Muscle layer of colon (tissue), 2 donors: ENCODE data around the gene PRKAR2A.

Experiments
- H3K27ac ChIP-seq: one replicate; pipeline ENCODE4 v1.7.0; 2013; ENCODE audit warnings: low read depth, mild to moderate bottlenecking, low read length, moderate library complexity
- H3K27me3 ChIP-seq, 2 donors: one replicate each; pipeline ENCODE4 v1.7.0; 2013; ENCODE audit warnings: low read length in 2 of 2, mild to moderate bottlenecking in 2 of 2; ENCODE audit not compliant: insufficient read depth in 2 of 2, control insufficient read depth in 1 of 2
- H3K36me3 ChIP-seq: one replicate; pipeline ENCODE4 v1.7.0; 2013; ENCODE audit warnings: mild to moderate bottlenecking, low read length; ENCODE audit not compliant: insufficient read depth
- H3K4me1 ChIP-seq: one replicate; pipeline ENCODE4 v1.7.0; 2013; ENCODE audit warnings: mild to moderate bottlenecking, low read length; ENCODE audit not compliant: insufficient read depth
- H3K4me3 ChIP-seq, 2 donors: one replicate each; pipeline ENCODE4 v1.7.0; 2013; ENCODE audit warnings: low read length in 2 of 2, low read depth in 1 of 2, mild to moderate bottlenecking in 1 of 2, moderate library complexity in 1 of 2
- H3K9ac ChIP-seq: one replicate; pipeline ENCODE4 v1.7.0; 2013; ENCODE audit warnings: low read length
- H3K9me3 ChIP-seq: one replicate; pipeline ENCODE4 v1.7.0; 2013; ENCODE audit warnings: mild to moderate bottlenecking, low read length
- donor health status: abdominal sarcoma.
- donor health status: Adenocarcinoma of cecum.

Gene PRKAR2A

DNA sequence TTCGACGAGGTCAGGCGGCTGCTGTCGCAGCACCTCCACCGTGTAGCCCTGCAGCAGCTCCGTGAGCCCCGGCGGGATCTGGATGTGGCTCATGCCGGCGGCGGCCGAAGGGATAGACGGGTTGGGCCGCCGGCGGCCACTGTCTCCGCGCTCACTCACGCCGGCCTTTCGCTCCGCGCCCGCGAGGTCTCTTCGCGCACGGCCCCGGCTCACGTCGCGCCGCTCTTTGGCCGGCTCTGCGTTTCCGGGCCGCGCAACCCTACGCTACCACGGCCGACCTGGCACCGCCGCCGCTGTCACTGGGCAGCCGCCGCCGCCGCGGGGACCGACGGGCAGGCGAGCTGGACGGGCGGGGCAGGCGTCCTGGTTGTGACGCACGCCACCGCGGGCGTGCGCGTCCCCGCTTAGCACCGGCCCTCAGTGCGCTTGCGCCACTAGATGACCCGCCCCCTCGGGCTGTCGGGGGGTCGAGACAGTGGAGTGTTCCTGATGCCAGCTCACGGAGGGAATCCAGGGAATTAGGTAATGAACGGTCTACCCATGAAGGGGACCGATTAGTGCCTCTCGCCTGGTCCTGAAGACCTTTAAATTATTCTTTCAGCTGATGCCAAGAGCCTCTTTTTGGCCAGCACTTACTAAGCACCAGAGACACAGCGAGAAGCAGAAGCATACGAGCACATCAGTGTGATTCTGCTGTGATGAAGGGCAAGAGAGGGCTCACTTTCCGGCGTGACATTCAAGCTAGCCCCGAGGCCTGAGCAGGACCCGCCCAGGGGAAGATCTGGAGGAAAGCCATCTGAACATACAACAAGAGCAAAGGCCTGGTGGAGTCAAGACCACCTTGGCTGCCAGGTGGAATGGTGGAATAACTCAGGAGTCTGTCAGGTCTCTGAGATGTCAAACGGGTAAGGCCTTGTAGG lies at the start of gene PRKAR2A:
TSS of gene PRKAR2A (minus strand) at position 371 of the 920 bp plus-strand sequence. CDS start at position 93, 278 bp downstream.
- H3K9ac ChIP-seq: peak within 1 kb of the TSS; percentile 67
- H3K36me3 ChIP-seq: no peaks in the 10 kb centered on the region
- H3K4me3 ChIP-seq: peak within 1 kb of the TSS; percentile 66 to 74
- peaks cover 26% of the 10 kb centered on the region for H3K4me1 ChIP-seq
- peak within 1 kb of the TSS; percentile 93 for H3K27ac ChIP-seq
- H3K27me3 ChIP-seq: no peaks in the 10 kb centered on the region
- no peaks in the 10 kb centered on the region for H3K9me3 ChIP-seq

DNA sequence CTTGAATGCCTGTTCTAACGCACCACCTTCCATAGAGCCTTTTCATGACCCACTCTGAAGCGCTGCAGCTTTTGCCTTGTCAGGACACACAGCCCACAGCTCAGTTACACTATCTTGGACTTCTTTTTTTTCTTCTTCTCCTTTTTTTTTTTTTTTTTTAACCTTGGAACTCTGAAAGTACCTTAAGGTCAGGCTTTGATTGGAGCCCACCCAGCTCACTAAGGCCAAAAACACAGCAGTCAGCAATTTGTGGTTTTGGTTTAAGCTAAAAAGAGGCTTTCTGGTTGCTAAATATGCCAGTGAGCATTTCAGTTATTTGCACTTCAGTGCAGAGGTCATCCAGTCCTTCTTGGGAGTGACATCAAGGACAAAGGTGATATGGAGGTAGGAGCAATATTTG lies 49.3 kb upstream of the PRKAR2A start:
- Histone ChIP-seq H3K36me3 (peaks cover under 1% of the 10 kb centered on the region), H3K4me1 (peaks cover 13% of the 10 kb centered on the region), H3K27ac (no peak overlapping the region), H3K27me3 (no peaks in the 10 kb centered on the region), H3K9ac (no peak overlapping the region), H3K4me3 (no peak overlapping the region), H3K9me3 (no peaks in the 10 kb centered on the region)

DNA sequence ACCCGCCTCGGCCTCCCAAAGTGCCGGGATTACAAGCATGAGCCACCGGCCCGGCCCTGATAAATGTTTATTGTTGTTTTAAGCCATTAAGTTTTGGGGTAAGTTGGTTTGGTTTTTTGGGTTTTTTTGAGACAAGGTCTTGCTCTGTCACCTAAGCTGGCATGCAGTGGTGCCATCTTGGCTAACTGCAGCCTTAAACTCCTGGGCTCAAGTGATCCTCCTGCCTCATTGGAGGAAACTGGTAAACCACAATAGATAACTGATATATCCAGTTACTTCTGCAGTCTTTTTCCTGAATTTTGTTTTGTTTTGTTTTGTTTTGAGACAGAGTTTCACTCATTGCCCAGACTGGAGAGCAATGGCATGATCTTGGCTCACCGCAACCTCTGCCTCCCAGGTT lies 46.8 kb upstream of the PRKAR2A start:
- H3K27me3 ChIP-seq: no peaks in the 10 kb centered on the region
- H3K27ac ChIP-seq: no peak overlapping the region
- H3K36me3 ChIP-seq: peaks cover 11% of the 10 kb centered on the region
- H3K9me3 ChIP-seq: no peaks in the 10 kb centered on the region
- no peak overlapping the region for H3K4me3 ChIP-seq
- H3K9ac ChIP-seq: no peak overlapping the region
- peaks cover 13% of the 10 kb centered on the region for H3K4me1 ChIP-seq

GRCh38 chr3:48891606-48892005 lies 43.9 kb upstream of the PRKAR2A start:
- H3K4me3 ChIP-seq: no peak overlapping the region
- peaks cover 11% of the 10 kb centered on the region for H3K36me3 ChIP-seq
- no peaks in the 10 kb centered on the region for H3K27me3 ChIP-seq
- H3K4me1 ChIP-seq: no peaks in the 10 kb centered on the region
- H3K27ac ChIP-seq: no peak overlapping the region
- no peaks in the 10 kb centered on the region for H3K9me3 ChIP-seq
- no peak overlapping the region for H3K9ac ChIP-seq

DNA sequence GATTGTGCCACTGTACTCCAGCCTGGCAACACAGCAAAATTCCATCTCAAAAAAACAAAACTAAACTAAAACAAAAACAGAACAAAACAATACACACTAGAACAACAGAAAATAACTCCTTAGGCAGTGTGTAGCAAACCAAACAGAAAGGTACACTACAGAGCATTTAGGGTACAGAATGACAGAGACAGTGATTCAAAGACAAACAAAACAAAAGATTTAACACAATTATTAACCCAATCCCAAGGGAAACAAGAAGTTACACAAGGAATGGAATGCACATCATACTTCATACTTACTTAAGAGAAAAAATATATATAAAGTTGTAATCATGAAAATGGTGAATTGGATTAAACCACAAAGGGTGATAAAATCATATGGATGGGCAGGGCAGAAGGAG lies 38.1 kb upstream of the PRKAR2A start:
- Histone ChIP-seq H3K4me3 (no peak overlapping the region), H3K27me3 (no peaks in the 10 kb centered on the region), H3K9ac (no peak overlapping the region), H3K9me3 (no peaks in the 10 kb centered on the region), H3K36me3 (peaks cover 12% of the 10 kb centered on the region), H3K4me1 (no peaks in the 10 kb centered on the region), H3K27ac (no peak overlapping the region)

DNA sequence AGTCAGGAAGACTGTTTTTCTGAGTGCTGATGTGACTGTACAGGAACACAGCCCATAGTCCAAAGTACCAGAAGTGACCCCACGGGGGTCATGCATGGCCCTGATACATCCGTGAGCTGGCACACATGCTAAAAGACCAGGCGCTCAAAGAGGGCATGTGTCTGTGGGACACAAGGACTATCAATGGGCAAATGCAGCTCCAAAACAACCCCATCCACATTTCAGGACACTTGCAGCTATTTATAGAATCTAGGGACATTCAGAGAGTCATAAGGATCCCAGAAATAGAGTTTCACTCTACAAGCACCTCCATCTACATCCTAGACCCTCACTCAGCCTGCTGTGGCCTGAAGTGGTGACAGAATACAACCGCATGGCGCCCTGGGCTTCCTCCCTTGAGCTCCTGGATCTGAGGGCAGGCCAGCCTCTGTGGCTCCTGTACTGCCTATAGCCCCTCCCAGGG lies 34.0 kb upstream of the PRKAR2A start:
- no peaks in the 10 kb centered on the region for H3K27me3 ChIP-seq
- no peak overlapping the region for H3K4me3 ChIP-seq
- no peak overlapping the region for H3K9ac ChIP-seq
- H3K36me3 ChIP-seq: peaks cover 19% of the 10 kb centered on the region
- no peak overlapping the region for H3K27ac ChIP-seq
- no peaks in the 10 kb centered on the region for H3K4me1 ChIP-seq
- H3K9me3 ChIP-seq: no peaks in the 10 kb centered on the region

- Histone ChIP-seq H3K4me1 (no peaks in the 10 kb centered on the region), H3K9me3 (no peaks in the 10 kb centered on the region), H3K27me3 (no peaks in the 10 kb centered on the region), H3K36me3 (peaks cover 19% of the 10 kb centered on the region), H3K9ac (no peak overlapping the region), H3K27ac (no peak overlapping the region), H3K4me3 (no peak overlapping the region)
These were observed 33.3 kb upstream of the PRKAR2A start for GRCh38 chr3:48881006-48881405.

GRCh38 chr3:48879994-48880377 lies 32.3 kb upstream of the PRKAR2A start:
- Histone ChIP-seq H3K9me3 (no peaks in the 10 kb centered on the region), H3K27ac (no peak overlapping the region), H3K4me3 (no peak overlapping the region), H3K4me1 (no peaks in the 10 kb centered on the region), H3K36me3 (peaks cover 19% of the 10 kb centered on the region), H3K27me3 (no peaks in the 10 kb centered on the region), H3K9ac (no peak overlapping the region)

DNA sequence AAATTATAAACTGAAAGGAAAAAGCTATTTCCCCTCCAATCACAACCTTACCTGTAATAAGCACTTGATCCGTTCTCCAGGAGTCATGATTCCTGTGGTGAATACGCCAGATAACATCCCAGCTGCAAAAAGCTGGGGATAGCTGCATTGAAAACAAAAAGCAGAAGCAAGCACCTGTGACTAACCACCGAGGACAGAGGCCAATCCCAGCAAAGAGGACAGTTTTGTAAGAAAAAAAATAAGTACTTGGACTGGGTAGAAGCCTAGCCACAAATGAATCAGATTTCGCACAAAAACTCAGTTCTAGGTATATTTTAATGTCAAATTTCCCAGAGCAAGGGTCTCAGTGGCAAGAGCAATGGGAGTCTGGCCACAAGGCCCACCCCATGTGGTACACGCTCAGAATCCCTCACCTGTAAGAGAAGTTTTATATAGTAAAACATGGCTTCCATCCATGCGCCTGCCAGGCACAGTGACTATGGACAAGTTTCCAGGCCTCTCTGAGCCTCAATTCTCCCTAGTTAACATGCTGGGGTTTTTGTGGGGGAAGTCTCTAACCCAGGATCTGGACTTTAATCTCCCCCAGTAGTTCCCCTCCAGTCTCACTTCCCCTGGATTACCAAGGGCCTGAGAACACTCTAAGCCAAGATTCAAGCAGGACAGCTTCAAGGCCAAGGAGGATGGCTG lies 31.8 kb upstream of the PRKAR2A start:
- Histone ChIP-seq H3K4me1 (no peaks in the 10 kb centered on the region), H3K27ac (no peak overlapping the region), H3K4me3 (no peak overlapping the region), H3K9ac (no peak overlapping the region), H3K27me3 (no peaks in the 10 kb centered on the region), H3K9me3 (no peaks in the 10 kb centered on the region), H3K36me3 (peaks cover 19% of the 10 kb centered on the region)

- H3K9ac ChIP-seq: no peak overlapping the region
- no peaks in the 10 kb centered on the region for H3K4me1 ChIP-seq
- no peak overlapping the region for H3K4me3 ChIP-seq
- no peak overlapping the region for H3K27ac ChIP-seq
- H3K9me3 ChIP-seq: no peaks in the 10 kb centered on the region
- H3K27me3 ChIP-seq: no peaks in the 10 kb centered on the region
- H3K36me3 ChIP-seq: peaks cover 19% of the 10 kb centered on the region
These were observed 30.0 kb upstream of the PRKAR2A start for GRCh38 chr3:48877671-48878070.

- H3K9me3 ChIP-seq: no peaks in the 10 kb centered on the region
- peaks cover 21% of the 10 kb centered on the region for H3K36me3 ChIP-seq
- no peak overlapping the region for H3K9ac ChIP-seq
- H3K27me3 ChIP-seq: no peaks in the 10 kb centered on the region
- H3K4me3 ChIP-seq: no peak overlapping the region
- no peak overlapping the region for H3K27ac ChIP-seq
- no peaks in the 10 kb centered on the region for H3K4me1 ChIP-seq
These were observed 15.4 kb upstream of the PRKAR2A start for GRCh38 chr3:48863122-48863521.
